ENCODE data around the gene ACOT8. TPM values are rescaled to one million over a fixed set of nuclear protein-coding genes. Genes with fewer than 3 reads are reported as not detected.
A peak's percentile ranks its signal among the peaks of the same experiment; 100 is the strongest.

The ACOT8 gene
- total RNA-seq, 4 donors from 2014 or later = 32.3 to 66.2 (median 41.4) TPM

DNA sequence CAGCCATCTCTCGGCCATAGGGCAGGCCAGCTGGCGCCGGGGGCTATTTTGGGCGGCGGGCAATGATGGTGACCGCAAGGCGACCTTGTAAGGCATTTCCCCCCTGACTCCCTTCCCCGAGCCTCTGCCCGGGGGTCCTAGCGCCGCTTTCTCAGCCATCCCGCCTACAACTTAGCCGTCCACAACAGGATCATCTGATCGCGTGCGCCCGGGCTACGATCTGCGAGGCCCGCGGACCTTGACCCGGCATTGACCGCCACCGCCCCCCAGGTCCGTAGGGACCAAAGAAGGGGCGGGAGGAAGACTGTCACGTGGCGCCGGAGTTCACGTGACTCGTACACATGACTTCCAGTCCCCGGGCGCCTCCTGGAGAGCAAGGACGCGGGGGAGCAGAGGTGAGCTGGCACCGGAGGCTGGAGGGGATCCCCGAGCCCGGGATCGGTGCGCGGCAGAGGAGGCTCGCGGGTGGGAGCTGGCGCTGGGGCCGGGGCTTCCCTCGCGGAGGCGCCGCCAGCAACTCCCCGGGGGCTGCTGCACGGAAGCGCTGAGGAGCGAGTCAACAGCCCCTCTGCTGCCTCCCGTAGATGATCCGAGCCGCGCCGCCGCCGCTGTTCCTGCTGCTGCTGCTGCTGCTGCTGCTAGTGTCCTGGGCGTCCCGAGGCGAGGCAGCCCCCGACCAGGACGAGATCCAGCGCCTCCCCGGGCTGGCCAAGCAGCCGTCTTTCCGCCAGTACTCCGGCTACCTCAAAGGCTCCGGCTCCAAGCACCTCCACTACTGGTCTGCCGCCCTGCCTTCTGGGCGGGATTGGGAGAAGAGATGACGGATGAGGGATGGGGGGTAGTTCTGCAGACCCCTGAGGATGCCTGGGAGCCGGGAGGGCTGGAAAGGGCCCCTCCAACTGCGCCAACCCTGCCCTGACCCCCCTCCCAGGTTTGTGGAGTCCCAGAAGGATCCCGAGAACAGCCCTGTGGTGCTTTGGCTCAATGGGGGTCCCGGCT, 34.1 kb upstream of the ACOT8 start, which contains the start of the genes CTSA and NEURL2:
Gene CTSA (plus strand): TSS at position 351 of the 999 bp plus-strand sequence. CDS start 234 bp downstream, at position 585.
Gene NEURL2 (minus strand): TSS at position 224 of the 999 bp plus-strand sequence. CDS start 217 bp downstream, at position 7.
- peak within 1 kb of the TSS; percentile 87 to 98 (median 96) for H3K27ac ChIP-seq
- peak within 1 kb of the TSS; percentile 76 to 96 (median 88) for H3K4me3 ChIP-seq
- intact Hi-C loops (cut with DNase I; ENCODE audit: low total_unique reads) (loop anchor here (1.0 to 2.0 kb wide), 4 partner anchors 44 to 92 kb away; partner anchors contain the start of gene PCIF1), in situ Hi-C loops (cut with MboI; ENCODE audit: low sequenced_read_pairs in 4 of 4) (no loop called here)
- no peaks in the 10 kb centered on the region for H3K9me3 ChIP-seq
- TF ChIP-seq POLR2A (IDR thresholded peaks at IDR 0.05) = peak; percentile 48 to 59
- TF ChIP-seq, protein P1, sequence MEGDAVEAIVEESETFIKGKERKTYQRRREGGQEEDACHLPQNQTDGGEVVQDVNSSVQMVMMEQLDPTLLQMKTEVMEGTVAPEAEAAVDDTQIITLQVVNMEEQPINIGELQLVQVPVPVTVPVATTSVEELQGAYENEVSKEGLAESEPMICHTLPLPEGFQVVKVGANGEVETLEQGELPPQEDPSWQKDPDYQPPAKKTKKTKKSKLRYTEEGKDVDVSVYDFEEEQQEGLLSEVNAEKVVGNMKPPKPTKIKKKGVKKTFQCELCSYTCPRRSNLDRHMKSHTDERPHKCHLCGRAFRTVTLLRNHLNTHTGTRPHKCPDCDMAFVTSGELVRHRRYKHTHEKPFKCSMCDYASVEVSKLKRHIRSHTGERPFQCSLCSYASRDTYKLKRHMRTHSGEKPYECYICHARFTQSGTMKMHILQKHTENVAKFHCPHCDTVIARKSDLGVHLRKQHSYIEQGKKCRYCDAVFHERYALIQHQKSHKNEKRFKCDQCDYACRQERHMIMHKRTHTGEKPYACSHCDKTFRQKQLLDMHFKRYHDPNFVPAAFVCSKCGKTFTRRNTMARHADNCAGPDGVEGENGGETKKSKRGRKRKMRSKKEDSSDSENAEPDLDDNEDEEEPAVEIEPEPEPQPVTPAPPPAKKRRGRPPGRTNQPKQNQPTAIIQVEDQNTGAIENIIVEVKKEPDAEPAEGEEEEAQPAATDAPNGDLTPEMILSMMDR (IDR thresholded peaks at IDR 0.05 in 4 of 5, conservative IDR thresholded peaks at IDR 0.05 in 1 of 5) = peak in 3 of 5 experiments; percentile 16 to 27 (median 17)
- ATAC-seq (peak; percentile 89 to 91), DNase-seq (peak; percentile 90 to 93)
- H3K27me3 ChIP-seq = no peaks in the 10 kb centered on the region
- peaks cover 0 to 51% of the 10 kb centered on the region in 2 donors for H3K36me3 ChIP-seq
- H3K4me1 ChIP-seq = peaks cover 22 to 26% of the 10 kb centered on the region in 2 donors

GRCh38 chr20:45890077-45890984, 33.1 kb upstream of the ACOT8 start:
- in situ Hi-C loops (cut with MboI; ENCODE audit: low sequenced_read_pairs in 4 of 4) (no loop called here), intact Hi-C loops (cut with DNase I; ENCODE audit: low total_unique reads) (loop anchor here (1.0 to 2.0 kb wide), 3 partner anchors 44 to 91 kb away; partner anchors contain the start of gene PCIF1)
- H3K27ac ChIP-seq = peak overlapping the region; percentile 87 to 98 (median 96)
- peak in 1 of 2 donors; percentile 19 for TF ChIP-seq POLR2A (IDR thresholded peaks at IDR 0.05)
- TF ChIP-seq, protein P1 (IDR thresholded peaks at IDR 0.05 in 4 of 5, conservative IDR thresholded peaks at IDR 0.05 in 1 of 5) = peak; percentile 34 to 72 (median 56)
- no peaks in the 10 kb centered on the region for H3K9me3 ChIP-seq
- peak; percentile 56 to 77 for DNase-seq
- H3K4me1 ChIP-seq = peaks cover 22 to 26% of the 10 kb centered on the region in 2 donors
- ATAC-seq = peak; percentile 65 to 68
- peak overlapping the region; percentile 76 to 96 (median 88) for H3K4me3 ChIP-seq
- H3K27me3 ChIP-seq = no peaks in the 10 kb centered on the region
- H3K36me3 ChIP-seq = peaks cover 0 to 42% of the 10 kb centered on the region in 2 donors

GRCh38 chr20:45888681-45889080, 31.5 kb upstream of the ACOT8 start:
- in situ Hi-C loops (cut with MboI; ENCODE audit: low sequenced_read_pairs in 4 of 4) = loop anchor here in 1 of 4 donors (10.0 kb wide), 1 partner anchor 94 kb away; the partner anchor contains the start of genes DNTTIP1 and WFDC3
- ATAC-seq (no peak), DNase-seq (no peak)
- TF ChIP-seq, protein P1 (IDR thresholded peaks at IDR 0.05 in 4 of 5, conservative IDR thresholded peaks at IDR 0.05 in 1 of 5) = no peak
- no peak for TF ChIP-seq POLR2A (IDR thresholded peaks at IDR 0.05)
- intact Hi-C loops (cut with DNase I; ENCODE audit: low total_unique reads) = no loop called here
- peaks cover 0 to 28% of the 10 kb centered on the region in 2 donors for H3K36me3 ChIP-seq
- no peaks in the 10 kb centered on the region for H3K9me3 ChIP-seq
- no peak overlapping the region for H3K4me3 ChIP-seq
- peaks cover 22 to 26% of the 10 kb centered on the region in 2 donors for H3K4me1 ChIP-seq
- H3K27me3 ChIP-seq = no peaks in the 10 kb centered on the region
- peak overlapping the region in 1 of 4 donors; percentile 98 for H3K27ac ChIP-seq

GRCh38 chr20:45887346-45887715, 30.1 kb upstream of the ACOT8 start, which contains the start of gene SPATA25:
Gene SPATA25, minus strand, starts transcription at chr20:45887622. Its CDS starts 32 bp downstream, at chr20:45887590.
- ATAC-seq (no peak), DNase-seq (no peak)
- peaks cover 0 to 26% of the 10 kb centered on the region in 2 donors for H3K36me3 ChIP-seq
- peak within 1 kb of the TSS in 1 of 4 donors; percentile 98 for H3K27ac ChIP-seq
- H3K4me1 ChIP-seq = peaks cover 18 to 25% of the 10 kb centered on the region in 2 donors
- H3K27me3 ChIP-seq = no peaks in the 10 kb centered on the region
- intact Hi-C loops (cut with DNase I; ENCODE audit: low total_unique reads) (no loop called here), in situ Hi-C loops (cut with MboI; ENCODE audit: low sequenced_read_pairs in 4 of 4) (loop anchor here in 1 of 4 donors (10.0 kb wide), 1 partner anchor 93 kb away; the partner anchor contains the start of genes DNTTIP1 and WFDC3)
- H3K4me3 ChIP-seq = no peak within 1 kb of the TSS
- TF ChIP-seq, protein P1 (IDR thresholded peaks at IDR 0.05 in 4 of 5, conservative IDR thresholded peaks at IDR 0.05 in 1 of 5) = no peak
- TF ChIP-seq POLR2A (IDR thresholded peaks at IDR 0.05) = no peak
- H3K9me3 ChIP-seq = no peaks in the 10 kb centered on the region
